HepG2 (cell line): Measurements from ENCODE around the gene NELFB. TPM values are rescaled to one million over a fixed set of nuclear protein-coding genes. Genes with fewer than 3 reads are reported as not detected.

ENCODE experiments used
- CENPBD1 ChIP-seq: sonication (generic); formaldehyde crosslinking; IDR thresholded peaks from 2 replicates; pipeline ENCODE4 v1.8.0; 2022; ENCODE audit warnings: missing genetic modification reagents, low read depth, mild to moderate bottlenecking, borderline replicate concordance
- NPAS2 ChIP-seq: sonication (generic); formaldehyde crosslinking; IDR thresholded peaks from 2 replicates; pipeline ENCODE4 v1.8.0; 2022; ENCODE audit warnings: mild to moderate bottlenecking, missing genetic modification reagents, borderline replicate concordance
- PRMT3 ChIP-seq: sonication (generic); formaldehyde crosslinking; IDR thresholded peaks from 2 replicates; pipeline ENCODE4 v1.8.1; 2022; ENCODE audit warnings: low read depth, mild to moderate bottlenecking, moderate library complexity, missing genetic modification reagents, borderline replicate concordance
- RERE ChIP-seq: IDR thresholded peaks from 2 replicates; pipeline ENCODE4 v1.6.1; 2016; ENCODE audit warnings: low read depth, missing genetic modification reagents, missing compliant biosample characterization
- TCF12 ChIP-seq, 2 experiments: fragments of 450-650 bp in 1 of 2; sonication (generic) in 1 of 2; formaldehyde crosslinking in 1 of 2; IDR thresholded peaks; 2 replicates each; pipeline versions ENCODE4 v1.6.1 to v1.8.0; 2017 to 2022; ENCODE audit warnings: antibody characterized with exemption in 1 of 2, mild to moderate bottlenecking in 1 of 2, missing genetic modification reagents in 1 of 2, moderate library complexity in 1 of 2
- YEATS2 ChIP-seq: sonication (generic); formaldehyde crosslinking; IDR thresholded peaks from 2 replicates; pipeline ENCODE4 v1.4.0; 2020; ENCODE audit warnings: missing genetic modification reagents, borderline replicate concordance
- ZBTB1 ChIP-seq: sonication (generic); formaldehyde crosslinking; IDR thresholded peaks from 2 replicates; pipeline ENCODE4 v1.4.0; 2020; ENCODE audit warnings: missing genetic modification reagents, borderline replicate concordance
- ZFYVE20 ChIP-seq: sonication (generic); formaldehyde crosslinking; IDR thresholded peaks from 2 replicates; pipeline ENCODE4 v1.8.0; 2023; ENCODE audit warnings: low read depth, mild to moderate bottlenecking, moderate library complexity, missing genetic modification reagents, borderline replicate concordance
- ZNF160 ChIP-seq: sonication (generic); formaldehyde crosslinking; IDR thresholded peaks from 2 replicates; pipeline ENCODE4 v1.8.0; 2022; ENCODE audit warnings: mild to moderate bottlenecking, inconsistent platforms, missing genetic modification reagents
- ZNF512 ChIP-seq: sonication (generic); formaldehyde crosslinking; IDR thresholded peaks from 2 replicates; pipeline ENCODE4 v1.4.0; 2020; ENCODE audit warnings: mild to moderate bottlenecking, missing genetic modification reagents
- ZNF556 ChIP-seq: sonication (generic); formaldehyde crosslinking; IDR thresholded peaks from 2 replicates; pipeline ENCODE4 v1.4.0; 2020; ENCODE audit warnings: mild to moderate bottlenecking, missing genetic modification reagents, borderline replicate concordance
- ZNF670 ChIP-seq: sonication (generic); formaldehyde crosslinking; IDR thresholded peaks from 2 replicates; pipeline ENCODE4 v1.8.0; 2022; ENCODE audit warnings: mild to moderate bottlenecking, missing genetic modification reagents, borderline replicate concordance
- ZNF737 ChIP-seq: sonication (generic); formaldehyde crosslinking; IDR thresholded peaks from 2 replicates; pipeline ENCODE4 v1.5.0; 2020; ENCODE audit warnings: missing genetic modification reagents, mild to moderate bottlenecking, borderline replicate concordance
- polyA plus RNA-seq, 8 experiments: library from polyadenylated mRNA; depleted of rRNA in 3 of 8; stranded (reverse) in 7 of 8; unstranded in 1 of 8; fragments of >200 nt; fragmentation: Illumina TruSeq in 4 of 8; extraction: Trizol in 4 of 8; gene quantifications; 2 replicates each; pipeline versions ENCODE4 v1.2.1 to v1.2.3, GENCODE V29; 2011 to 2016; ENCODE audit warnings: low read depth in 4 of 8, missing spikeins in 1 of 8, mixed read lengths in 1 of 8; ENCODE audit not compliant: insufficient read depth in 1 of 8
- total RNA-seq, 5 experiments: library from RNA; depleted of rRNA; stranded (reverse); fragments of >200 nt; fragmentation: Illumina TruSeq; extraction: Trizol; gene quantifications; 2 replicates each; pipeline ENCODE4 v1.2.3, GENCODE V29; 2016; ENCODE audit warnings: low read depth in 1 of 5
- TF ChIP-seq, protein P1 (sequence below): sonication (generic); formaldehyde crosslinking; conservative IDR thresholded peaks from 2 replicates; pipeline ENCODE4 v1.4.0; 2020; ENCODE audit warnings: mild to moderate bottlenecking, missing genetic modification reagents, moderate library complexity

The NELFB gene
- total and polyA plus RNA-seq, 2 of the 13 experiments (the other 11 are each of a cell fraction or from before 2014, with no cell fraction given): 26.5 to 45.8 TPM

DNA sequence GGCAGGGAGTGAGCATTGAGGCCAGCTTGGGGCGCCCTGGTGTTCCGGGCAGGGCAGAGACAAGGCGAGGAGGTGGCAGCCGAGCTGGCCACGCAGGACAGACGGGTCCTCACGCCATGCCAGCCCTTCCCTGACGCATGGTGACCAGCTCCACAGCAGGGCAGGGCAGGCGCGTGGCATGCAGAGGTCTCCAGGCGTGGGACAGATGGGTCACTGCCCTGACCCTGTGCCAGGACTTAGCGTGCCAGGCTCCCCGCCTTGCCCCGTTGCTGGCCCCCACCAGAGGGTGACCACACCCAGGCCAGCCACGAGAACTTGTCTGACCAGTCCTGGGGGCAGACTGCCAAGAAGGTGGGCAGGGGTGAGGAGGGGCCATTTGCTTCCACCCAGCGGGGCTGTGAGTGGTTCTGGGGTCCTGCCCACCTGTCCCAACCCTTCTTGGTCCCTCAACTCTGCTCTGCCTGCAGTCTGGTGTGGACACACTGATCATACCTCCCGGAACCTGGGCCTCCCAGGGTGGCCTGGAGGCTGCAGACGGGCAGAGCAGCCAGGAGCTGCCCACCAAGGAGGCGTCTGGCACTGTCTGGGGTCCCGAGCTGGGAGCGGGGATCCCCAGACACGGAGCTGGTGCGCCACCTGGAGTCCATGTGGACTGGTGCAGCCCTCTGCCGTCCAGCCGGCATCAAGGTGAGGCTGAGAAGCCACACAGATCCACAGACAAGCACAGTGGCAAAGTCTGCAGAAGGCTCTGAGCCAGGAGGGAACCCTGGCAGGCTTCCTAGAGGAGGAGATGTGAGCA lies 27.9 kb upstream of the NELFB start, which contains the start of gene RNF224 (continued):
- TF ChIP-seq RERE (CRISPR knock-in tag): no peak
- no peak for TF ChIP-seq ZNF556
- TF ChIP-seq ZBTB1 (CRISPR knock-in tag): no peak
- TF ChIP-seq ZNF737 (CRISPR knock-in tag): no peak
- no peak for TF ChIP-seq ZNF512 (CRISPR knock-in tag)
- no peak for TF ChIP-seq ZFYVE20
- no peak for TF ChIP-seq ZNF670 (CRISPR knock-in tag)
- TF ChIP-seq YEATS2 (CRISPR knock-in tag): no peak
- TF ChIP-seq PRMT3 (CRISPR knock-in tag): no peak
- no peak for TF ChIP-seq NPAS2 (CRISPR knock-in tag)
- TF ChIP-seq TCF12 (IDR thresholded peaks at IDR 0.05): no peak
- TF ChIP-seq TCF12 (CRISPR knock-in tag; IDR thresholded peaks at IDR 0.05): no peak
- peak; percentile 58; the same call in 1 of the 2 replicates for TF ChIP-seq ZNF160
- TF ChIP-seq, protein P1, sequence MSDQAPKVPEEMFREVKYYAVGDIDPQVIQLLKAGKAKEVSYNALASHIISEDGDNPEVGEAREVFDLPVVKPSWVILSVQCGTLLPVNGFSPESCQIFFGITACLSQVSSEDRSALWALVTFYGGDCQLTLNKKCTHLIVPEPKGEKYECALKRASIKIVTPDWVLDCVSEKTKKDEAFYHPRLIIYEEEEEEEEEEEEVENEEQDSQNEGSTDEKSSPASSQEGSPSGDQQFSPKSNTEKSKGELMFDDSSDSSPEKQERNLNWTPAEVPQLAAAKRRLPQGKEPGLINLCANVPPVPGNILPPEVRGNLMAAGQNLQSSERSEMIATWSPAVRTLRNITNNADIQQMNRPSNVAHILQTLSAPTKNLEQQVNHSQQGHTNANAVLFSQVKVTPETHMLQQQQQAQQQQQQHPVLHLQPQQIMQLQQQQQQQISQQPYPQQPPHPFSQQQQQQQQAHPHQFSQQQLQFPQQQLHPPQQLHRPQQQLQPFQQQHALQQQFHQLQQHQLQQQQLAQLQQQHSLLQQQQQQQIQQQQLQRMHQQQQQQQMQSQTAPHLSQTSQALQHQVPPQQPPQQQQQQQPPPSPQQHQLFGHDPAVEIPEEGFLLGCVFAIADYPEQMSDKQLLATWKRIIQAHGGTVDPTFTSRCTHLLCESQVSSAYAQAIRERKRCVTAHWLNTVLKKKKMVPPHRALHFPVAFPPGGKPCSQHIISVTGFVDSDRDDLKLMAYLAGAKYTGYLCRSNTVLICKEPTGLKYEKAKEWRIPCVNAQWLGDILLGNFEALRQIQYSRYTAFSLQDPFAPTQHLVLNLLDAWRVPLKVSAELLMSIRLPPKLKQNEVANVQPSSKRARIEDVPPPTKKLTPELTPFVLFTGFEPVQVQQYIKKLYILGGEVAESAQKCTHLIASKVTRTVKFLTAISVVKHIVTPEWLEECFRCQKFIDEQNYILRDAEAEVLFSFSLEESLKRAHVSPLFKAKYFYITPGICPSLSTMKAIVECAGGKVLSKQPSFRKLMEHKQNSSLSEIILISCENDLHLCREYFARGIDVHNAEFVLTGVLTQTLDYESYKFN: no peak
- TF ChIP-seq CENPBD1: no peak
